Measurements from ENCODE around the gene PLCH1. TPM values are rescaled to one million over a fixed set of nuclear protein-coding genes. Genes with fewer than 3 reads are reported as not detected.

PLCH1 gene
- total RNA-seq, 1 experiment from 2014 or later: 8.9 TPM

- TF ChIP-seq FOXP4 (CRISPR knock-in tag; IDR thresholded peaks at IDR 0.05) (no peak), HMGA2 (CRISPR knock-in tag; IDR thresholded peaks at IDR 0.05) (no peak), JAZF1 (CRISPR knock-in tag; IDR thresholded peaks at IDR 0.05) (no peak), TEAD1 (CRISPR knock-in tag; IDR thresholded peaks at IDR 0.05) (no peak), PRDM15 (CRISPR knock-in tag; IDR thresholded peaks at IDR 0.05) (no peak), E2F4 (CRISPR knock-in tag; IDR thresholded peaks at IDR 0.05; ENCODE audit: borderline replicate concordance, low read depth) (no peak)
Measured at GRCh38 chr3:155608228-155608920, 136.5 kb downstream of the PLCH1 start (continued).

- Mint-ChIP-seq H3K4me1 (peaks cover 39% of the 10 kb centered on the region), H3K4me3 (no peak overlapping the region), H3K27ac (no peak overlapping the region), H3K36me3 (peaks cover 11% of the 10 kb centered on the region), H3K27me3 (ENCODE audit: low read depth) (no peaks in the 10 kb centered on the region), H3K9me3 (peaks cover 12% of the 10 kb centered on the region)
- no peak for TF ChIP-seq USF1 (CRISPR knock-in tag; IDR thresholded peaks at IDR 0.05)
- TF ChIP-seq ATF1 (CRISPR knock-in tag; IDR thresholded peaks at IDR 0.05): no peak
- no peak for TF ChIP-seq FOXK1 (CRISPR knock-in tag; IDR thresholded peaks at IDR 0.05)
- no peak for TF ChIP-seq NR2C2 (CRISPR knock-in tag; IDR thresholded peaks at IDR 0.05)
- no peak for TF ChIP-seq NFYB (CRISPR knock-in tag; conservative IDR thresholded peaks at IDR 0.05; ENCODE audit: low read depth)
- TF ChIP-seq ZSCAN18 (CRISPR knock-in tag; IDR thresholded peaks at IDR 0.05): no peak
- no peak for TF ChIP-seq OVOL2 (CRISPR knock-in tag; IDR thresholded peaks at IDR 0.05; ENCODE audit: borderline replicate concordance)
- TF ChIP-seq ZNF138 (CRISPR knock-in tag; conservative IDR thresholded peaks at IDR 0.05): no peak
- TF ChIP-seq RELA (CRISPR knock-in tag; IDR thresholded peaks at IDR 0.05; ENCODE audit: borderline replicate concordance): no peak
- TF ChIP-seq AFF4 (CRISPR knock-in tag; IDR thresholded peaks at IDR 0.05; ENCODE audit: borderline replicate concordance): no peak
- ATAC-seq (no peak), DNase-seq (ENCODE audit: low spot score) (no peak)
- POLR2A ChIA-PET: interaction anchor here (0.5 kb wide), 1 partner anchor 13 kb away, joined by 3 read pairs; no protein-coding TSS in a partner anchor
- CTCF ChIA-PET: interaction anchor here (1.0 to 1.8 kb wide), 3 partner anchors 94 to 225 kb away, joined by 3 to 5 read pairs (median 5); partner anchors contain the start of gene C3orf33
Measured at GRCh38 chr3:155607761-155608160, 137.1 kb downstream of the PLCH1 start.
